Tibial artery (tissue), 4 donors: Measurements from ENCODE around the gene ZBTB7A.

ENCODE experiments used
- DNase-seq, 2 donors: peaks; one replicate each; pipeline ENCODE4 v3.0.0-alpha.2; 2019
- H3K27ac ChIP-seq, 2 donors: fragments of 200-600 bp; sonication (generic) in 1 of 2; 1 replicate in 1 of 2; 2 replicates in 1 of 2; pipeline ENCODE4 v1.5.1; 2018 to 2019; ENCODE audit warnings: mild to moderate bottlenecking in 1 of 2
- H3K27me3 ChIP-seq, 2 donors: fragments of 200-600 bp; sonication (generic) in 1 of 2; one replicate each; pipeline versions ENCODE4 v1.5.1 to v1.6.0; 2016 to 2019
- H3K36me3 ChIP-seq, 3 donors: fragments of 200-600 bp; sonication (generic) in 2 of 3; one replicate each; pipeline ENCODE4 v1.5.1; 2016 to 2019; ENCODE audit warnings: mild to moderate bottlenecking in 2 of 3
- H3K4me1 ChIP-seq, 4 donors: fragments of 200-600 bp; sonication (generic) in 2 of 4; 1 replicate in 3 of 4; 2 replicates in 1 of 4; pipeline ENCODE4 v1.5.1; 2016 to 2019
- H3K4me3 ChIP-seq, 2 donors: fragments of 200-600 bp; sonication (generic) in 1 of 2; 1 replicate in 1 of 2; 2 replicates in 1 of 2; pipeline ENCODE4 v1.5.1; 2018 to 2019; ENCODE audit warnings: mild to moderate bottlenecking in 2 of 2
- H3K9me3 ChIP-seq, 3 donors: fragments of 200-600 bp; sonication (generic) in 1 of 3; one replicate each; pipeline ENCODE4 v1.5.1; 2016 to 2019
- intact Hi-C: fragments of 100-400 bp; cut with DNase I; formaldehyde crosslinking; loops from one replicate; pipeline ENCODE4 v1.15.0; 2023; ENCODE audit warnings: low total_unique reads
- TF ChIP-seq, protein P1 (sequence below), 2 experiments: fragments of 200-600 bp in 1 of 2; fragments of 450-650 bp in 1 of 2; IDR thresholded peaks; one replicate each; pipeline ENCODE4 v1.5.1; 2017 to 2019; ENCODE audit warnings: antibody characterized with exemption in 2 of 2, mild to moderate bottlenecking in 1 of 2, moderate library complexity in 1 of 2

Gene ZBTB7A

GRCh38 chr19:4049432-4049831, 17.3 kb downstream of the ZBTB7A start:
- Histone ChIP-seq H3K36me3 (peaks cover 33 to 90% (median 69%) of the 10 kb centered on the region in 3 donors), H3K4me1 (peaks cover 0 to 45% (median 32%) of the 10 kb centered on the region in 4 donors), H3K27me3 (no peaks in the 10 kb centered on the region), H3K9me3 (no peaks in the 10 kb centered on the region), H3K27ac (no peak overlapping the region), H3K4me3 (no peak overlapping the region)
- intact Hi-C loops = no loop called here
- TF ChIP-seq, protein P1, sequence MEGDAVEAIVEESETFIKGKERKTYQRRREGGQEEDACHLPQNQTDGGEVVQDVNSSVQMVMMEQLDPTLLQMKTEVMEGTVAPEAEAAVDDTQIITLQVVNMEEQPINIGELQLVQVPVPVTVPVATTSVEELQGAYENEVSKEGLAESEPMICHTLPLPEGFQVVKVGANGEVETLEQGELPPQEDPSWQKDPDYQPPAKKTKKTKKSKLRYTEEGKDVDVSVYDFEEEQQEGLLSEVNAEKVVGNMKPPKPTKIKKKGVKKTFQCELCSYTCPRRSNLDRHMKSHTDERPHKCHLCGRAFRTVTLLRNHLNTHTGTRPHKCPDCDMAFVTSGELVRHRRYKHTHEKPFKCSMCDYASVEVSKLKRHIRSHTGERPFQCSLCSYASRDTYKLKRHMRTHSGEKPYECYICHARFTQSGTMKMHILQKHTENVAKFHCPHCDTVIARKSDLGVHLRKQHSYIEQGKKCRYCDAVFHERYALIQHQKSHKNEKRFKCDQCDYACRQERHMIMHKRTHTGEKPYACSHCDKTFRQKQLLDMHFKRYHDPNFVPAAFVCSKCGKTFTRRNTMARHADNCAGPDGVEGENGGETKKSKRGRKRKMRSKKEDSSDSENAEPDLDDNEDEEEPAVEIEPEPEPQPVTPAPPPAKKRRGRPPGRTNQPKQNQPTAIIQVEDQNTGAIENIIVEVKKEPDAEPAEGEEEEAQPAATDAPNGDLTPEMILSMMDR (IDR thresholded peaks at IDR 0.05) = no peak
- no peak for DNase-seq

GRCh38 chr19:4046946-4047683, 19.6 kb downstream of the ZBTB7A start:
- no peak overlapping the region for H3K4me3 ChIP-seq

GRCh38 chr19:4046362-4046691, 20.4 kb downstream of the ZBTB7A start:
- TF ChIP-seq, protein P1 (IDR thresholded peaks at IDR 0.05) = no peak
- Histone ChIP-seq H3K4me1 (peaks cover 0 to 30% (median 6%) of the 10 kb centered on the region in 4 donors), H3K4me3 (no peak overlapping the region), H3K9me3 (no peaks in the 10 kb centered on the region), H3K27ac (no peak overlapping the region), H3K36me3 (peaks cover 15 to 73% (median 57%) of the 10 kb centered on the region in 3 donors), H3K27me3 (no peaks in the 10 kb centered on the region)
- intact Hi-C loops = no loop called here
- DNase-seq = no peak

More at GRCh38 chr19:4046946-4047683, 19.6 kb downstream of the ZBTB7A start:
- Histone ChIP-seq H3K27me3 (no peaks in the 10 kb centered on the region), H3K36me3 (peaks cover 18 to 76% (median 49%) of the 10 kb centered on the region in 3 donors), H3K9me3 (no peaks in the 10 kb centered on the region), H3K4me1 (peaks cover 0 to 38% (median 13%) of the 10 kb centered on the region in 4 donors), H3K27ac (no peak overlapping the region)
- intact Hi-C loops = no loop called here
- no peak for DNase-seq
- TF ChIP-seq, protein P1 (IDR thresholded peaks at IDR 0.05) = no peak

DNA sequence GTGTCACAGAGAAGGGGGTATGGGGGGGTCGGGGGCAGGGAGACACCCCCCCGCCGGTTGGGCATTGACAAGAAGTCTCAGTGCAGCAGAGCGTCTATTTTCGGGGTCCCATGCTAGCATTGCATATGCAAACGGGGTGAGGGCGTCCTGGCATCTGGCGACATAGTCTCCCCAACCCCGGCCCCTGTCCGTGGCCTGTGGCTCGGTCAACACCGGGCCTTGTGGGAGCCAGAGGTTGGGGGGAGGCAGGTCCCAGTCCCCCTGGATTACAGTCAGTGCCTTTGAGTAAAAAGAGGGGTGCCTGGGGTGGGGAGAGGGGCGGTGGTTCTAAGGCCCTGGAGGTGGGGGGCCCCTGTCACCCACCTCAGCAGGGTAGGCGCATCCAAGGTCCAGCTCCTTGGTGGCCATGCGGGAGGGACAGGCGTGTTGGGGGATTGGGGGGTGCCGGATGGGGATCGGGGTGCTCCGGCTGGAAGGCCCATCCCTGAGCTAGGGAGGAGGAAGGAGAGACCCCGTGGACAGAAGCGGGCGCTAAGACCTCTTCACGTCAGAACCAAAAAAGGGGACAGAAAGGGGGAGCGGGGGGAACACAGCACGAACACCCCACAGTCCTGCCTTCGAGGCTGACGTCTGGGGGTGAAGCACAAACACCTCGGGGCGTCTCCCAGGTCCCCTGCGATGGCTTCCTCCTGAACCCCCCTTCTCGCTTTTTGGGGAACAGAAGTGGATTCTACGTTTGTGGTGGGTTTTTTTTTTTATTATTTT, 20.9 kb downstream of the ZBTB7A start:
- Histone ChIP-seq H3K27ac (no peak overlapping the region), H3K4me1 (peaks cover 0 to 27% (median 5%) of the 10 kb centered on the region in 4 donors), H3K4me3 (no peak overlapping the region), H3K9me3 (no peaks in the 10 kb centered on the region), H3K27me3 (no peaks in the 10 kb centered on the region), H3K36me3 (peaks cover 12 to 72% (median 60%) of the 10 kb centered on the region in 3 donors)
- intact Hi-C loops = no loop called here
- TF ChIP-seq, protein P1 (IDR thresholded peaks at IDR 0.05) = no peak
- no peak for DNase-seq

GRCh38 chr19:4044990-4045465, 21.7 kb downstream of the ZBTB7A start:
- Histone ChIP-seq H3K27ac (no peak overlapping the region), H3K4me1 (peaks cover 0 to 27% (median 5%) of the 10 kb centered on the region in 4 donors), H3K9me3 (no peaks in the 10 kb centered on the region), H3K27me3 (no peaks in the 10 kb centered on the region), H3K4me3 (no peak overlapping the region), H3K36me3 (peaks cover 8 to 65% (median 54%) of the 10 kb centered on the region in 3 donors)
- DNase-seq = no peak
- TF ChIP-seq, protein P1 (IDR thresholded peaks at IDR 0.05) = no peak
- intact Hi-C loops = no loop called here
